Measurements from ENCODE around the gene FAM227A. TPM values are rescaled to one million over a fixed set of nuclear protein-coding genes. Genes with fewer than 3 reads are reported as not detected.

The FAM227A gene
- total RNA-seq, 3 donors from 2014 or later (not counting 1 experiment from before 2014, with no cell fraction given): 0.07 to 0.29 (median 0.28) TPM

DNA sequence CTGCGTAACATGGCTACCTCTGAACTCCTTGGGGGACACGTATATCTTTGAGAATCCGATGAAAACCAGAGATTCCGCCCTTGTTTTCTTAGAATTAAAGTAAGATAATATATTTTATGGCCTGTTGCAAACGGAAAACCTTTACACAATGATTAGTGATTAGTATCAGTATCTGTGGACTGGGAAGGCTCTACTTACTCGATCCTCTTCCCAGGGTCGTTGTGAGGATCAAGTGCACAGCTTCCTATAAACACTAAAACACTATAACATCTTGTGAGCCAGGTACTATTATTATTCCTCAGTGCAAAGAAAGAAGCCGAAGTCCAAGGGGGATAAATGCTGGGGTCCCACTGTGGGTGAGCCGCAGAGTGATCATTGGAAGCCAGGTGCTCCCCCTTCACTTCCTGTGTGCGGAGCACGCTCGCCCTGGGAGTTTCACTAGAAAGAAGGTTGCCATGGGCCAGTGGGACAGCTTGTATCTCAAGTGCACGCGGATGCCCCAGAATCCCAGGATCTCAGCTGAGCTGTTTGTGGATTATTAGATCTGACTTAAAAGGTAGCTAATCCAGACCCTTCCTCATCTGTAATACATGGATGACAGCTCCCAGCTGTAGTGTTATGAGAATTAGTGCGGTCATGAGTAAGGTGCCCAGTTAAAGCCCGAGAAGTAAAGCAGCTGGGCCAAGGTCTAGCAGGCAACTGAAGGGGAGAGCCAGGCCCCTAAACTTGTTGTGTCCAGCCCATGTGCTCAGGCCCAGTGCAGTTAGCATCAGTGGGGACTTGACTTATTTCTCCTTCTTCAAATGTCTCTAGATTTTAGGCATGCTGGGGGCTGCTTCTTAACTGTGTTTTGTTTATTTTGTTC, 1.1 kb upstream of the FAM227A start:
- H3K4me3 Mint-ChIP-seq: peak overlapping the region; percentile 94
- intact Hi-C loops (cut with micrococcal nuclease): loop anchor here (2.0 kb wide), 1 partner anchor 48 kb away; the partner anchor contains the start of gene GTPBP1
- no peaks in the 10 kb centered on the region for H3K27me3 Mint-ChIP-seq (ENCODE audit: low read depth in 2 of 2)
- H3K27ac Mint-ChIP-seq: peak overlapping the region; percentile 94 to 97
- no peaks in the 10 kb centered on the region for H3K9me3 ChIP-seq (ENCODE audit: control insufficient read depth, insufficient read depth, low read length)
- TF ChIP-seq, protein P1, sequence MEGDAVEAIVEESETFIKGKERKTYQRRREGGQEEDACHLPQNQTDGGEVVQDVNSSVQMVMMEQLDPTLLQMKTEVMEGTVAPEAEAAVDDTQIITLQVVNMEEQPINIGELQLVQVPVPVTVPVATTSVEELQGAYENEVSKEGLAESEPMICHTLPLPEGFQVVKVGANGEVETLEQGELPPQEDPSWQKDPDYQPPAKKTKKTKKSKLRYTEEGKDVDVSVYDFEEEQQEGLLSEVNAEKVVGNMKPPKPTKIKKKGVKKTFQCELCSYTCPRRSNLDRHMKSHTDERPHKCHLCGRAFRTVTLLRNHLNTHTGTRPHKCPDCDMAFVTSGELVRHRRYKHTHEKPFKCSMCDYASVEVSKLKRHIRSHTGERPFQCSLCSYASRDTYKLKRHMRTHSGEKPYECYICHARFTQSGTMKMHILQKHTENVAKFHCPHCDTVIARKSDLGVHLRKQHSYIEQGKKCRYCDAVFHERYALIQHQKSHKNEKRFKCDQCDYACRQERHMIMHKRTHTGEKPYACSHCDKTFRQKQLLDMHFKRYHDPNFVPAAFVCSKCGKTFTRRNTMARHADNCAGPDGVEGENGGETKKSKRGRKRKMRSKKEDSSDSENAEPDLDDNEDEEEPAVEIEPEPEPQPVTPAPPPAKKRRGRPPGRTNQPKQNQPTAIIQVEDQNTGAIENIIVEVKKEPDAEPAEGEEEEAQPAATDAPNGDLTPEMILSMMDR (IDR thresholded peaks at IDR 0.05): no peak
- 17% methylated on average over 13 of the region's 16 CpGs for WGBS (ENCODE audit: insufficient coverage)
- peaks cover 2% of the 10 kb centered on the region for H3K36me3 ChIP-seq (ENCODE audit: control insufficient read depth, insufficient read depth, low read length)
- H3K27me3 ChIP-seq (ENCODE audit: control insufficient read depth, insufficient read depth, low read length): no peaks in the 10 kb centered on the region
- no peaks in the 10 kb centered on the region for H3K36me3 Mint-ChIP-seq
- peak overlapping the region; percentile 61 for H3K4me3 ChIP-seq (ENCODE audit: low read length)
- peak in 1 of 3 donors; percentile 9 for ATAC-seq
- H3K4me1 Mint-ChIP-seq: peaks cover 5 to 18% of the 10 kb centered on the region in 2 donors
- peaks cover 14% of the 10 kb centered on the region for H3K4me1 ChIP-seq (ENCODE audit: control insufficient read depth, insufficient read depth, low read length)
- peak overlapping the region; percentile 81 for H3K27ac ChIP-seq (ENCODE audit: low read length)
- H3K9me3 Mint-ChIP-seq: no peaks in the 10 kb centered on the region
- DNase-seq: peak in 1 of 2 donors; percentile 64

DNA sequence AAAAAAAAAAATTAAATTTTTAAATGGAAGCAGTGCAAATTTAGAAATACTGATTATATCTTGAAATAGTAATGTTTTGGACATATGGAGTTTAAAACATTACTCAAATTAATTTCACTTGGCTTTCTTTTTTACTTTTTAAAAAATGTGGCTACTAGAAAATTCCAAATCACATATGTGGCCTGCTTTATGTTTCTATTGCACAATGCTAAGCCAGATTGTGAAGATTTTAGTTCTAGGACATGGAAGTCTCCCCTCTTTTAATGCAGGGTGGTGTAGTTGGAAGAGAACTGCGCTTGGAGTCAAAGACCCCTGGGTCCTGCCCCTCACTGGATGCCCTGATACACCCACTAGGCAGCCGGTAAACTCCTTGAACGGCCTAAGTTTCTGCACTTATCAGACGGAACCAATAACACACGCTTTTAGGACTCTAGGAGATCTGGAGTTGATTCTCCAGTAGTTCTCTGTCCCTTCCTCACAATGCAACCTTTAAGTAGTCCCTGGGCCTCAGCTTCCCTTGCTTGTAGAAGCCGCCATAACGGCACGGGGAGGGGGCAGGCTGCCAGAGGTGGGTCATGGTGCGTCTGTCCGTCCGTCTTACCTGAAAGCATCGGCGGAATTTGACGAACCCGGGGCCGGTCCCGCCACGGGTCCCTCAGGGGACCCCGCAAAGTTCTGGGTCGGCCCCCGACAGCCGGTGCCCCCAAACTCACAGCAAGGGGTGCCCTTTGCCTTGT, 505 bp downstream of the FAM227A start:
- H3K27me3 Mint-ChIP-seq (ENCODE audit: low read depth in 2 of 2): peaks cover 0 to 2% of the 10 kb centered on the region in 2 donors
- H3K4me3 Mint-ChIP-seq: peak overlapping the region; percentile 94
- Histone ChIP-seq H3K27ac (ENCODE audit: low read length) (peak overlapping the region; percentile 81), H3K4me3 (ENCODE audit: low read length) (peak overlapping the region; percentile 61), H3K4me1 (ENCODE audit: control insufficient read depth, insufficient read depth, low read length) (peaks cover 14% of the 10 kb centered on the region), H3K9me3 (ENCODE audit: control insufficient read depth, insufficient read depth, low read length) (no peaks in the 10 kb centered on the region), H3K36me3 (ENCODE audit: control insufficient read depth, insufficient read depth, low read length) (no peaks in the 10 kb centered on the region), H3K27me3 (ENCODE audit: control insufficient read depth, insufficient read depth, low read length) (no peaks in the 10 kb centered on the region)
- intact Hi-C loops (cut with micrococcal nuclease): loop anchor here (2.0 kb wide), 1 partner anchor 49 kb away; the partner anchor contains the start of gene GTPBP1
- TF ChIP-seq, protein P1 (IDR thresholded peaks at IDR 0.05): no peak
- WGBS (ENCODE audit: insufficient coverage): 12% methylated on average over 22 of the region's 22 CpGs
- no peak for ATAC-seq
- no peaks in the 10 kb centered on the region for H3K9me3 Mint-ChIP-seq
- no peak for DNase-seq
- H3K4me1 Mint-ChIP-seq: peaks cover 5 to 18% of the 10 kb centered on the region in 2 donors
- H3K27ac Mint-ChIP-seq: peak overlapping the region; percentile 94 to 97
- H3K36me3 Mint-ChIP-seq: no peaks in the 10 kb centered on the region

GRCh38 chr22:38653741-38654140, 2.5 kb downstream of the FAM227A start:
- H3K36me3 ChIP-seq (ENCODE audit: control insufficient read depth, insufficient read depth, low read length): no peaks in the 10 kb centered on the region
- H3K9me3 ChIP-seq (ENCODE audit: control insufficient read depth, insufficient read depth, low read length): no peaks in the 10 kb centered on the region
- TF ChIP-seq, protein P1 (IDR thresholded peaks at IDR 0.05): no peak
- Mint-ChIP-seq H3K4me3 (peak overlapping the region; percentile 41), H3K36me3 (no peaks in the 10 kb centered on the region), H3K9me3 (no peaks in the 10 kb centered on the region), H3K27ac (no peak overlapping the region), H3K27me3 (ENCODE audit: low read depth in 2 of 2) (peaks cover 0 to 6% of the 10 kb centered on the region in 2 donors), H3K4me1 (peaks cover 5 to 18% of the 10 kb centered on the region in 2 donors)
- ATAC-seq (no peak), DNase-seq (no peak)
- intact Hi-C loops (cut with micrococcal nuclease): no loop called here
- H3K4me1 ChIP-seq (ENCODE audit: control insufficient read depth, insufficient read depth, low read length): peaks cover 14% of the 10 kb centered on the region
- H3K27ac ChIP-seq (ENCODE audit: low read length): no peak overlapping the region
- 92% methylated on average over 8 of the region's 8 CpGs for WGBS (ENCODE audit: insufficient coverage)
- no peaks in the 10 kb centered on the region for H3K27me3 ChIP-seq (ENCODE audit: control insufficient read depth, insufficient read depth, low read length)
- no peak overlapping the region for H3K4me3 ChIP-seq (ENCODE audit: low read length)
